Activated T-cell treated with anti-CD3 and anti-CD28 coated beads, Interleukin-2, amount 50 U/mL, for 72 hours (primary cell): Measurements from ENCODE around the gene PRKAG1. TPM values are rescaled to one million over a fixed set of nuclear protein-coding genes. Genes with fewer than 3 reads are reported as not detected.

Source experiments
- ATAC-seq, 2 donors: fragments of 150-1000 bp; cut with Tn5 transposase; replicated peaks in 1 of 2; 2 replicates each; pipeline ENCODE4 v1.10.0; 2021; ENCODE audit warnings: moderate library complexity in 2 of 2, mild to moderate bottlenecking in 1 of 2
- DNase-seq, 2 donors: peaks; one replicate each; pipeline ENCODE4 v3.0.0; 2021 to 2022; ENCODE audit warnings: mixed read lengths in 1 of 2
- H3K27ac Mint-ChIP-seq: one replicate; pipeline ENCODE4 v1.8.0; 2022; ENCODE audit warnings: mild to moderate bottlenecking, moderate library complexity, mixed read lengths
- H3K27me3 Mint-ChIP-seq: one replicate; pipeline ENCODE4 v1.8.0; 2022; ENCODE audit warnings: low read depth, mixed read lengths
- H3K36me3 Mint-ChIP-seq, 2 donors: one replicate each; pipeline ENCODE4 v1.8.0; 2022; ENCODE audit warnings: mixed read lengths in 2 of 2, mild to moderate bottlenecking in 1 of 2; ENCODE audit not compliant: insufficient read depth in 2 of 2
- H3K4me1 Mint-ChIP-seq: one replicate; pipeline ENCODE4 v1.8.0; 2022; ENCODE audit warnings: low read depth, mixed read lengths
- H3K4me3 Mint-ChIP-seq, 2 donors: one replicate each; pipeline ENCODE4 v1.8.0; 2022; ENCODE audit warnings: mild to moderate bottlenecking in 2 of 2, mixed read lengths in 2 of 2, moderate library complexity in 2 of 2
- H3K9me3 Mint-ChIP-seq, 2 donors: one replicate each; pipeline ENCODE4 v1.8.0; 2022; ENCODE audit warnings: mixed read lengths in 2 of 2
- total RNA-seq, 2 donors: library from RNA; stranded (reverse); gene quantifications; one replicate each; pipeline ENCODE4 v1.2.3, GENCODE V29; 2022

Gene PRKAG1
- total RNA-seq, 2 donors from 2014 or later = 66.1 to 79.3 TPM

- DNase-seq (no peak), ATAC-seq (no peak)
- Mint-ChIP-seq H3K9me3 (no peaks in the 10 kb centered on the region), H3K4me1 (peaks cover 15% of the 10 kb centered on the region), H3K27ac (no peak overlapping the region), H3K36me3 (no peaks in the 10 kb centered on the region), H3K27me3 (peaks cover 12% of the 10 kb centered on the region), H3K4me3 (no peak overlapping the region)
Observed at GRCh38 chr12:48961801-48962200, 56.8 kb downstream of the PRKAG1 start.

GRCh38 chr12:48961331-48961730, 57.2 kb downstream of the PRKAG1 start:
- peaks cover 19% of the 10 kb centered on the region for H3K4me1 Mint-ChIP-seq
- ATAC-seq (no peak), DNase-seq (no peak)
- H3K27me3 Mint-ChIP-seq = peaks cover 12% of the 10 kb centered on the region
- no peak overlapping the region for H3K27ac Mint-ChIP-seq
- no peaks in the 10 kb centered on the region for H3K36me3 Mint-ChIP-seq
- H3K4me3 Mint-ChIP-seq = no peak overlapping the region
- no peaks in the 10 kb centered on the region for H3K9me3 Mint-ChIP-seq

- ATAC-seq (no peak), DNase-seq (no peak)
- Mint-ChIP-seq H3K36me3 (no peaks in the 10 kb centered on the region), H3K4me3 (no peak overlapping the region), H3K27ac (no peak overlapping the region), H3K4me1 (peaks cover 24% of the 10 kb centered on the region), H3K9me3 (no peaks in the 10 kb centered on the region), H3K27me3 (peaks cover 12% of the 10 kb centered on the region)
Observed at GRCh38 chr12:48960834-48961233, 57.7 kb downstream of the PRKAG1 start.

- ATAC-seq (no peak), DNase-seq (no peak)
- Mint-ChIP-seq H3K4me1 (peaks cover 33% of the 10 kb centered on the region), H3K27me3 (peaks cover 12% of the 10 kb centered on the region), H3K27ac (no peak overlapping the region), H3K4me3 (peak overlapping the region; percentile 90 to 99), H3K36me3 (no peaks in the 10 kb centered on the region), H3K9me3 (no peaks in the 10 kb centered on the region)
Observed at GRCh38 chr12:48958049-48958388, 60.6 kb downstream of the PRKAG1 start.

GRCh38 chr12:48957141-48958048, 61.2 kb downstream of the PRKAG1 start, which contains the start of gene ARF3:
ARF3 (minus strand) TSS chr12:48957487; CDS start chr12:48941095, 16,392 bp downstream.
- H3K27ac Mint-ChIP-seq = peak within 1 kb of the TSS; percentile 71
- no peaks in the 10 kb centered on the region for H3K36me3 Mint-ChIP-seq
- H3K4me1 Mint-ChIP-seq = peaks cover 33% of the 10 kb centered on the region
- no peaks in the 10 kb centered on the region for H3K9me3 Mint-ChIP-seq
- DNase-seq (peak; percentile 94 to 95), ATAC-seq (peak; percentile 99)
- peak within 1 kb of the TSS; percentile 90 to 99 for H3K4me3 Mint-ChIP-seq
- H3K27me3 Mint-ChIP-seq = peaks cover 12% of the 10 kb centered on the region

GRCh38 chr12:48956279-48957140, 62.1 kb downstream of the PRKAG1 start:
- Mint-ChIP-seq H3K36me3 (no peaks in the 10 kb centered on the region), H3K27ac (peak overlapping the region; percentile 79), H3K4me1 (peaks cover 33% of the 10 kb centered on the region), H3K4me3 (peak overlapping the region; percentile 90 to 99), H3K27me3 (peaks cover 12% of the 10 kb centered on the region), H3K9me3 (no peaks in the 10 kb centered on the region)
- DNase-seq (peak in 1 of 2 donors; percentile 24), ATAC-seq (peak; percentile 12 to 26)

GRCh38 chr12:48954841-48955501, 63.6 kb downstream of the PRKAG1 start:
- H3K27ac Mint-ChIP-seq = no peak overlapping the region
- peaks cover 12% of the 10 kb centered on the region for H3K27me3 Mint-ChIP-seq
- no peaks in the 10 kb centered on the region for H3K36me3 Mint-ChIP-seq
- no peaks in the 10 kb centered on the region for H3K9me3 Mint-ChIP-seq
- DNase-seq = no peak
- H3K4me3 Mint-ChIP-seq = peak overlapping the region; percentile 90 to 99
- peaks cover 33% of the 10 kb centered on the region for H3K4me1 Mint-ChIP-seq
- no peak for ATAC-seq

- no peak overlapping the region for H3K27ac Mint-ChIP-seq
- H3K4me1 Mint-ChIP-seq = peaks cover 38% of the 10 kb centered on the region
- H3K4me3 Mint-ChIP-seq = no peak overlapping the region
- no peaks in the 10 kb centered on the region for H3K36me3 Mint-ChIP-seq
- ATAC-seq (no peak), DNase-seq (no peak)
- H3K9me3 Mint-ChIP-seq = no peaks in the 10 kb centered on the region
- H3K27me3 Mint-ChIP-seq = peaks cover 4% of the 10 kb centered on the region
Observed at GRCh38 chr12:48954061-48954460, 64.5 kb downstream of the PRKAG1 start.

- H3K4me3 Mint-ChIP-seq = no peak overlapping the region
- ATAC-seq (no peak), DNase-seq (no peak)
- H3K9me3 Mint-ChIP-seq = no peaks in the 10 kb centered on the region
- peaks cover 40% of the 10 kb centered on the region for H3K4me1 Mint-ChIP-seq
- H3K27ac Mint-ChIP-seq = no peak overlapping the region
- H3K27me3 Mint-ChIP-seq = no peaks in the 10 kb centered on the region
- H3K36me3 Mint-ChIP-seq = peaks cover 2 to 3% of the 10 kb centered on the region in 2 donors
Observed at GRCh38 chr12:48952691-48953090, 65.9 kb downstream of the PRKAG1 start.

Other genes with a start within 250 kb of the PRKAG1 start
- gene ADCY6, start 229.7 kb downstream of the PRKAG1 start, total RNA-seq = under 1 TPM; 0.67 to 0.79 TPM
- 10 to 100 TPM; 15.1 to 16.5 TPM for gene CACNB3, start 200.3 kb downstream of the PRKAG1 start, total RNA-seq
- 100 to 1,000 TPM in 1 of 2 donors, 10 to 100 TPM in 1; 100.0 to 115 TPM for gene DDX23, start 166.6 kb downstream of the PRKAG1 start, total RNA-seq
- 1 to 10 TPM; 4.5 to 5.5 TPM for gene RND1, start 152.9 kb downstream of the PRKAG1 start, total RNA-seq
- gene FKBP11, start 93.3 kb downstream of the PRKAG1 start, total RNA-seq = 100 to 1,000 TPM in 1 of 2 donors, 10 to 100 TPM in 1; 67.9 to 107 TPM
- gene ARF3, start 61.3 kb downstream of the PRKAG1 start, total RNA-seq = 10 to 100 TPM; 73.5 to 96.5 TPM
- gene WNT10B, start 47.0 kb downstream of the PRKAG1 start, total RNA-seq = 1 to 10 TPM in 1 of 2 donors, under 1 TPM in 1; 0.31 to 1.7 TPM
- gene WNT1, start 40.5 kb downstream of the PRKAG1 start, total RNA-seq = under 1 TPM in 1 of 2 donors, not detected in 1; 0.42 TPM
- gene DDN, start 19.4 kb downstream of the PRKAG1 start, total RNA-seq = under 1 TPM; 0.25 to 0.38 TPM
- gene KMT2D, start 42.0 kb upstream of the PRKAG1 start, total RNA-seq = 10 to 100 TPM; 68.6 to 84.2 TPM
- 10 to 100 TPM; 20.6 to 28.3 TPM for gene RHEBL1, start 51.2 kb upstream of the PRKAG1 start, total RNA-seq
- under 1 TPM; 0.12 to 0.41 TPM for gene DHH, start 76.0 kb upstream of the PRKAG1 start, total RNA-seq
- 100 to 1,000 TPM in 1 of 2 donors, 10 to 100 TPM in 1; 80.0 to 108 TPM for gene LMBR1L, start 92.1 kb upstream of the PRKAG1 start, total RNA-seq
- gene TUBA1B, start 112.6 kb upstream of the PRKAG1 start, total RNA-seq = 100 to 1,000 TPM; 851 to 922 TPM
- gene TUBA1A, start 170.3 kb upstream of the PRKAG1 start, total RNA-seq = 10 to 100 TPM; 77.6 to 82.6 TPM
- gene TUBA1C, start 246.3 kb upstream of the PRKAG1 start, total RNA-seq = 100 to 1,000 TPM; 124 to 151 TPM